IMR-90 (cell line): ENCODE measurements around the gene HK3. TPM values are rescaled to one million over a fixed set of nuclear protein-coding genes. Genes with fewer than 3 reads are reported as not detected.

ENCODE experiments used
- ATAC-seq: fragments of 200-7000 bp; cut with Tn5 transposase; 2 replicates; pipeline ENCODE4 v1.9.1; 2020; ENCODE audit warnings: low read depth, mild to moderate bottlenecking, moderate library complexity
- BruUV-seq: library from RNA; stranded (reverse); fragments of 400-500 nt; replicated peaks from 2 replicates; lab custom pipeline; 2021; lab: Mats Ljungman, UMichigan
- CTCF ChIA-PET: fragments of 300-600 bp; formaldehyde crosslinking; extraction: SDS; loops from one replicate; lab custom pipeline; 2021; ENCODE audit warnings: antibody characterized with exemption; lab: Yijun Ruan, JAX
- POLR2A ChIA-PET: fragments of 300-600 bp; sonication (Branson Sonifier 250); formaldehyde crosslinking; loops from one replicate; lab custom pipeline; 2022; ENCODE audit warnings: antibody characterized with exemption; ENCODE audit not compliant: unreplicated experiment; lab: Charles Lee
- DNase-seq: peaks from one replicate; pipeline ENCODE4 v3.0.0; 2013
- H2AFZ ChIP-seq: replicated peaks from 2 replicates; pipeline ENCODE3; 2013; ENCODE audit warnings: low read length, mild to moderate bottlenecking; ENCODE audit not compliant: poor library complexity
- H2AK5ac ChIP-seq: 2 replicates; pipeline ENCODE4 v1.6.1; 2013; ENCODE audit warnings: low read depth, low read length, inconsistent platforms
- H2AK9ac ChIP-seq: replicated peaks from 2 replicates; pipeline ENCODE3; 2013; ENCODE audit warnings: mild to moderate bottlenecking, low read depth, low read length, moderate library complexity; ENCODE audit not compliant: poor library complexity
- H2BK120ac ChIP-seq: 2 replicates; pipeline ENCODE4 v1.6.1; 2013; ENCODE audit warnings: low read depth, low read length, inconsistent platforms
- H2BK15ac ChIP-seq: 3 replicates; pipeline ENCODE4 v1.6.1; 2013; ENCODE audit warnings: low read depth, low read length, inconsistent platforms
- H2BK20ac ChIP-seq: 2 replicates; pipeline ENCODE4 v1.6.1; 2013; ENCODE audit warnings: low read depth, mild to moderate bottlenecking, inconsistent platforms, low read length, moderate library complexity
- H2BK5ac ChIP-seq: 2 replicates; pipeline ENCODE4 v1.6.1; 2013; ENCODE audit warnings: mild to moderate bottlenecking, low read depth, low read length, inconsistent platforms; ENCODE audit not compliant: poor library complexity, severe bottlenecking
- H3K14ac ChIP-seq: replicated peaks from 2 replicates; pipeline ENCODE4 v1.6.1; 2013; ENCODE audit warnings: low read depth, low read length, inconsistent platforms
- H3K18ac ChIP-seq: 2 replicates; pipeline ENCODE4 v1.6.1; 2013; ENCODE audit warnings: low read depth, low read length, control low read depth
- H3K23ac ChIP-seq: 2 replicates; pipeline ENCODE4 v1.6.1; 2013; ENCODE audit warnings: low read depth, low read length, inconsistent platforms
- H3K27ac ChIP-seq: 2 replicates; pipeline ENCODE4 v1.5.1; 2013; ENCODE audit warnings: mild to moderate bottlenecking, control low read depth, low read length; ENCODE audit not compliant: insufficient read depth
- H3K27me3 ChIP-seq: 2 replicates; pipeline ENCODE4 v1.6.1; 2013; ENCODE audit warnings: low read length; ENCODE audit not compliant: control insufficient read depth, insufficient read depth
- H3K36me3 ChIP-seq: 2 replicates; pipeline ENCODE4 v1.6.1; 2013; ENCODE audit warnings: low read length, mixed read lengths; ENCODE audit not compliant: control insufficient read depth, insufficient read depth
- H3K4ac ChIP-seq: 2 replicates; pipeline ENCODE4 v1.6.1; 2013; ENCODE audit warnings: low read depth, low read length, inconsistent platforms
- H3K4me1 ChIP-seq: 2 replicates; pipeline ENCODE4 v1.6.1; 2013; ENCODE audit warnings: low read length, mixed read lengths; ENCODE audit not compliant: control insufficient read depth, insufficient read depth
- H3K4me2 ChIP-seq: 2 replicates; pipeline ENCODE4 v1.6.1; 2013; ENCODE audit warnings: low read depth, mild to moderate bottlenecking, control low read depth, low read length, moderate library complexity
- H3K4me3 ChIP-seq: 2 replicates; pipeline ENCODE4 v1.5.1; 2013; ENCODE audit warnings: low read depth, mild to moderate bottlenecking, control low read depth, low read length, moderate library complexity; ENCODE audit not compliant: insufficient read depth
- H3K56ac ChIP-seq: 2 replicates; pipeline ENCODE4 v1.6.1; 2013; ENCODE audit warnings: low read length, inconsistent platforms; ENCODE audit not compliant: insufficient read depth; ENCODE audit errors: extremely low read depth
- H3K79me1 ChIP-seq, 2 experiments: 2 replicates each; pipeline ENCODE4 v1.6.1; 2013; ENCODE audit warnings: low read length in 2 of 2, inconsistent platforms in 1 of 2, low read depth in 1 of 2
- H3K9ac ChIP-seq: 2 replicates; pipeline ENCODE4 v1.6.1; 2013; ENCODE audit warnings: low read depth, low read length, control low read depth
- H3K9me1 ChIP-seq: 2 replicates; pipeline ENCODE4 v1.6.1; 2013; ENCODE audit warnings: low read length, inconsistent platforms; ENCODE audit not compliant: insufficient read depth
- H3K9me3 ChIP-seq: 2 replicates; pipeline ENCODE4 v1.6.1; 2013; ENCODE audit warnings: low read length; ENCODE audit not compliant: control insufficient read depth, insufficient read depth
- H4K20me1 ChIP-seq: 2 replicates; pipeline ENCODE4 v1.6.1; 2013; ENCODE audit warnings: low read length, inconsistent platforms; ENCODE audit not compliant: insufficient read depth
- H4K5ac ChIP-seq: 2 replicates; pipeline ENCODE4 v1.6.1; 2013; ENCODE audit warnings: mild to moderate bottlenecking, low read depth, low read length, control low read depth
- H4K8ac ChIP-seq, 2 experiments: 2 replicates each; pipeline ENCODE4 v1.6.1; 2013; ENCODE audit warnings: low read depth in 2 of 2, low read length in 2 of 2, control low read depth in 1 of 2, inconsistent platforms in 1 of 2
- H4K91ac ChIP-seq: 2 replicates; pipeline ENCODE4 v1.6.1; 2013; ENCODE audit warnings: low read depth, low read length, inconsistent platforms; ENCODE audit not compliant: insufficient read depth
- BHLHE40 ChIP-seq: fragments of 150-350 bp; IDR thresholded peaks from 2 replicates; pipeline ENCODE4 v1.6.1; 2016; ENCODE audit warnings: mild to moderate bottlenecking, low read depth, low read length
- ELK1 ChIP-seq: fragments of 150-350 bp; IDR thresholded peaks from 2 replicates; pipeline ENCODE4 v1.6.1; 2016; ENCODE audit warnings: low read depth, mild to moderate bottlenecking, low read length, moderate library complexity, borderline replicate concordance
- MAFK ChIP-seq: IDR thresholded peaks from 2 replicates; pipeline ENCODE4 v1.6.1; 2012; ENCODE audit warnings: low read depth, low read length, improper control_type of control experiment
- MAZ ChIP-seq: IDR thresholded peaks from 2 replicates; pipeline ENCODE4 v1.6.1; 2012; ENCODE audit warnings: low read depth, mild to moderate bottlenecking, low read length, improper control_type of control experiment, moderate library complexity, borderline replicate concordance
- MXI1 ChIP-seq: IDR thresholded peaks from 2 replicates; pipeline ENCODE4 v1.6.1; 2012; ENCODE audit warnings: low read depth, mild to moderate bottlenecking, low read length, moderate library complexity, borderline replicate concordance
- POLR2A ChIP-seq: IDR thresholded peaks from 2 replicates; pipeline ENCODE4 v1.6.1; 2012; ENCODE audit warnings: mild to moderate bottlenecking, low read depth, low read length
- RAD21 ChIP-seq: IDR thresholded peaks from 2 replicates; pipeline ENCODE4 v1.6.1; 2012; ENCODE audit warnings: low read length, improper control_type of control experiment
- RCOR1 ChIP-seq: IDR thresholded peaks from 2 replicates; pipeline ENCODE4 v1.6.1; 2012; ENCODE audit warnings: mild to moderate bottlenecking, low read length, improper control_type of control experiment; ENCODE audit not compliant: insufficient replicate concordance
- WGBS, 2 experiments: methylation state at CpG; one replicate each; pipeline versions ENCODE4 v1.1.5 to v1.1.7; 2013; ENCODE audit warnings: missing lambda C conversion rate in 2 of 2; ENCODE audit not compliant: insufficient read length in 1 of 2; ENCODE audit errors: extremely low coverage in 2 of 2; 5-methylcytosine and 5-hydroxymethylcytosine counted together
- dilution Hi-C: fragments of 300-500 bp; cut with HindIII; formaldehyde crosslinking; loops from one replicate; pipeline ENCODE4 v1.14.3; 2018; ENCODE audit warnings: low sequenced_read_pairs; ENCODE audit not compliant: unreplicated experiment
- in situ Hi-C: fragments of 300-500 bp; cut with MboI; formaldehyde crosslinking; loops from 3 replicates; pipeline ENCODE4 v1.14.3; 2019; ENCODE audit warnings: low sequenced_read_pairs, inconsistent platforms, mixed read lengths
- intact Hi-C: fragments of 100-400 bp; cut with micrococcal nuclease; formaldehyde crosslinking; loops from 2 replicates; pipeline ENCODE4 v1.10.0; 2022
- polyA plus RNA-seq, 3 experiments: library from polyadenylated mRNA; depleted of rRNA; stranded (reverse); fragments of >200 nt; gene quantifications; 2 replicates each; pipeline ENCODE4 v1.2.3, GENCODE V29; 2012; ENCODE audit warnings: low replicate concordance in 1 of 3
- total RNA-seq: library from RNA; depleted of rRNA; stranded (reverse); fragments of >200 nt; gene quantifications from 2 replicates; pipeline ENCODE4 v1.2.3, GENCODE V29; 2012
- TF ChIP-seq, protein P1 (sequence below): conservative IDR thresholded peaks from 2 replicates; pipeline ENCODE4 v1.5.1; 2012; ENCODE audit warnings: mild to moderate bottlenecking, low read depth, low read length, improper control_type of control experiment

The HK3 gene
- total and polyA plus RNA-seq, 2 of the 4 experiments (the other 2 are of a cell fraction): not detected

GRCh38 chr5:176927562-176927961 lies 28.4 kb upstream of the HK3 start:
- H4K20me1 ChIP-seq: no peaks in the 10 kb centered on the region
- TF ChIP-seq MAZ (no peak), MAFK (no peak), MXI1 (no peak), BHLHE40 (no peak), ELK1 (no peak), RAD21 (no peak), RCOR1 (no peak), POLR2A (no peak)
- TF ChIP-seq, protein P1, sequence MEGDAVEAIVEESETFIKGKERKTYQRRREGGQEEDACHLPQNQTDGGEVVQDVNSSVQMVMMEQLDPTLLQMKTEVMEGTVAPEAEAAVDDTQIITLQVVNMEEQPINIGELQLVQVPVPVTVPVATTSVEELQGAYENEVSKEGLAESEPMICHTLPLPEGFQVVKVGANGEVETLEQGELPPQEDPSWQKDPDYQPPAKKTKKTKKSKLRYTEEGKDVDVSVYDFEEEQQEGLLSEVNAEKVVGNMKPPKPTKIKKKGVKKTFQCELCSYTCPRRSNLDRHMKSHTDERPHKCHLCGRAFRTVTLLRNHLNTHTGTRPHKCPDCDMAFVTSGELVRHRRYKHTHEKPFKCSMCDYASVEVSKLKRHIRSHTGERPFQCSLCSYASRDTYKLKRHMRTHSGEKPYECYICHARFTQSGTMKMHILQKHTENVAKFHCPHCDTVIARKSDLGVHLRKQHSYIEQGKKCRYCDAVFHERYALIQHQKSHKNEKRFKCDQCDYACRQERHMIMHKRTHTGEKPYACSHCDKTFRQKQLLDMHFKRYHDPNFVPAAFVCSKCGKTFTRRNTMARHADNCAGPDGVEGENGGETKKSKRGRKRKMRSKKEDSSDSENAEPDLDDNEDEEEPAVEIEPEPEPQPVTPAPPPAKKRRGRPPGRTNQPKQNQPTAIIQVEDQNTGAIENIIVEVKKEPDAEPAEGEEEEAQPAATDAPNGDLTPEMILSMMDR: no peak
- no peak overlapping the region for H3K9ac ChIP-seq
- no peak overlapping the region for H2BK5ac ChIP-seq
- H2BK15ac ChIP-seq: no peak overlapping the region
- no peak overlapping the region for H4K5ac ChIP-seq
- H2AK9ac ChIP-seq: no peak overlapping the region
- H4K8ac ChIP-seq: no peak overlapping the region
- H3K4ac ChIP-seq: no peak overlapping the region
- POLR2A ChIA-PET: no interaction called here
- WGBS, 2 experiments: no CpG with 5 or more reads among the region's 3 CpGs
- H3K14ac ChIP-seq: no peak overlapping the region
- dilution Hi-C loops: no loop called here
- intact Hi-C loops: no loop called here
- peaks cover 10% of the 10 kb centered on the region for H3K36me3 ChIP-seq
- H2AFZ ChIP-seq: no peak overlapping the region
- H3K9me3 ChIP-seq: no peaks in the 10 kb centered on the region
- no TSS peak for BruUV-seq
- no peak overlapping the region for H2BK20ac ChIP-seq
- no peaks in the 10 kb centered on the region for H3K27me3 ChIP-seq
- H3K4me2 ChIP-seq: no peak overlapping the region
- H3K79me1 ChIP-seq: peaks cover 3 to 7% of the 10 kb centered on the region in 2 experiments; a peak in 3 of 4 replicates
- ATAC-seq (no peak), DNase-seq (no peak)
- no peak overlapping the region for H3K4me3 ChIP-seq
- no peak overlapping the region for H3K23ac ChIP-seq
- no peak overlapping the region for H2BK120ac ChIP-seq
- H3K56ac ChIP-seq: no peak overlapping the region
- no peak overlapping the region for H3K18ac ChIP-seq
- H3K27ac ChIP-seq: no peak overlapping the region
- H2AK5ac ChIP-seq: no peak overlapping the region
- in situ Hi-C loops: no loop called here
- no peaks in the 10 kb centered on the region for H3K9me1 ChIP-seq
- no peaks in the 10 kb centered on the region for H3K4me1 ChIP-seq
- CTCF ChIA-PET: no interaction called here
- H4K91ac ChIP-seq: no peak overlapping the region
